H54 (cell line): Measurements from ENCODE around the gene KLHDC10.
"Not testable (repeated sequence)": the region's sequence is repeated elsewhere in the genome, so short reads cannot be mapped to it uniquely, and the experiment has no call there.

Experiments
- DNase-seq: peaks from one replicate; pipeline ENCODE4 v3.0.0; 2011; ENCODE audit warnings: low spot score, mixed read lengths; ENCODE audit not compliant: insufficient read length
- FAIRE-seq: peaks from 3 replicates; lab custom pipeline; 2011; peaks lifted over from hg19 to GRCh38; lab: Jason Lieb, UNC
- POLR2A ChIP-seq: IDR thresholded peaks from 2 replicates; pipeline ENCODE4 v1.6.1; 2011; ENCODE audit warnings: low read depth, mild to moderate bottlenecking, low read length

KLHDC10 gene

DNA sequence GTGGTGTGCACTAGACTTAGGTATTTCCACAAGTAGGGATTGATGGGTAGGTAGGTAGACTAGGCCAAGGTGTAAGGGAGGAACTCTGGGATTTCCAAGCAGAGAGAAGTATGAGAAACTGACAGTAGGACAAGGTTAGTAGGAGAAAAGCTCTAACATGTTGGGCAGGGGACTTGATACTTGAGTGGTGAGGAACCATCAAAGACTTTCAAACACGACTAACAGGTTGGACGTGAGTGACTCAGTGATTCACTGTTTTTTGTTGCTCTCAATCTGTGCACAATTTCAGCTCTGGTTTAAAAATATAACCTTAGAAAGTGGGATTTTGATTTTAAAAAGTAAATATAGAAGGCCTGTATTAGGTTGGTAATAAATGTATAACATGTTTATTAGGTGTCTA is 44.4 kb downstream of the KLHDC10 start:
- TF ChIP-seq POLR2A = no peak
- DNase-seq (no peak), FAIRE-seq (no peak)

DNA sequence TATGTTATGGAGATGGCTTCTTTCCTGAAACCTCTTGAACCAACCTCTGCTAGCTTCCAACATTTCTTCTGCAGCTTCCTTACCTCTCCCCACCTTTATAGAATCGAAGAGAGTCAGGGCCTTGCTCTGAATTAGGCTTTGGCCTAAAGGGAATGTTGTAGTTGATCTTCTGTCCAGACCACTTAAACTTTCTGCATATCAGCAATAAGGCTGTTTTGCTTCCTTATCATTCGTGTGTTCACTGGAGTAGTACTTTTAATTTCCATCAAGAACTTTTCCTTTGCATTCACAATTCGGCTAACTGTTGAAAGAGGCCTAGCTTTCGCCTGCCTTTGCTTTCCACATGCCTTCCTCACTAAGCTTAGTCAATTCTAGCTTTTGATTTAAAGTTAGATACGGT is 48.0 kb downstream of the KLHDC10 start:
- FAIRE-seq = no peak
- TF ChIP-seq POLR2A = no peak
- no peak for DNase-seq

DNA sequence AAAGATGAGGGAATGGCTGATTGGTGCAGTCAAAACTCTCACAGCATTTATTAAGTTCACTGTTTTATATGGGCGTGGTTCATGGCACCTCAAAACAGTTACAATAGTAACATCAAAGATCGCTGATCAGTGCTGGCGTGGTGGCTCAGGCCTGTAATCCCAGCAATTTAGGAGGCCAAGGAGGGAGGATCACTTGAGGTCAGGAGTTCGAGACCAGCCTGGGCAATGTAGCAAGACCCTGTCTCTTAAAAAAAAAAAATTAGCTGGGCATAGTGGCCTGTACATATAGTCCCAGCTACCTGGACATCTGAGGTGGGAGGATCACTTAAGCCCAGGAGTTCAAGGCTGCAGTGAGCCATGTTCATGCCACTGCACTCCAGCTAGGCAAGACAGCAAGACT is 48.5 kb downstream of the KLHDC10 start:
- no peak for FAIRE-seq
- TF ChIP-seq POLR2A = no peak
- no peak for DNase-seq

DNA sequence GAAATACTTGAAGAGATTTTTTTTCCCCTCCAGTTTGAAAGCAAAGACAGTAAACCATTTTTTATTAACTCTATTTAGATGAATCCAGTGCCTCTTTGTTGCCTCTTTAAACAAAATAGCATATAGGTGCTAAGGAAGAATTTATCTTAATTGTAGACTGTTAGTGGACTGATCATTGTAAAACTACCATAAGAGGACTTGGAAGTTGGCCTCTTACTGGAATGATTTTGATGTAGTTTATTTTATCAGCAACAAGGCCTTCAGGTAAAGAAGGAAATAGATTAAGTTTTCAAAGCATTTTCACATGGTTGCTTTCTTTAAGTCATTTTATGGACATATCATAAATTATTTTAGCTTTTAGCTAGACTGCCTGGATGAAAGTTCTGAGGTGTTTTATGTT is 53.2 kb downstream of the KLHDC10 start:
- no peak for DNase-seq
- no peak for FAIRE-seq
- TF ChIP-seq POLR2A = no peak

DNA sequence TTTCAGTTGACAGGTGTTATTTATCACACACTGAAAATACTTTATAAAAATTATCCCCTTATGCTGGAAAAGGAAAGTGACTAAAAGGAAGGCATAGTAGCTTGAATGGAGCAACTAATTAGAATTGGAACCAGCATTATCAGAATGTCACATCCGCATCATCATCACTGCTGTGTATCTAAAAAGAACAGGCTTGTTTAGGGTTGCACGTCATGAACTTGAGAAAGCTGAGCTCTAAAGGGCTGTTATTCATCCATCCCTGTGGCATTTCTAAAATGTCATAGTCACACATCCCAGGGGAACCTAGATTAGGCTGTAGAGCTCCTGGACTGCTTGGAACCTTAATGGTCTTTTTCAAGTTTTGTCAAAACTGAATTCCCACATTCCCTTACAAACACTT is 54.4 kb downstream of the KLHDC10 start:
- TF ChIP-seq POLR2A = no peak
- DNase-seq = no peak
- no peak for FAIRE-seq

DNA sequence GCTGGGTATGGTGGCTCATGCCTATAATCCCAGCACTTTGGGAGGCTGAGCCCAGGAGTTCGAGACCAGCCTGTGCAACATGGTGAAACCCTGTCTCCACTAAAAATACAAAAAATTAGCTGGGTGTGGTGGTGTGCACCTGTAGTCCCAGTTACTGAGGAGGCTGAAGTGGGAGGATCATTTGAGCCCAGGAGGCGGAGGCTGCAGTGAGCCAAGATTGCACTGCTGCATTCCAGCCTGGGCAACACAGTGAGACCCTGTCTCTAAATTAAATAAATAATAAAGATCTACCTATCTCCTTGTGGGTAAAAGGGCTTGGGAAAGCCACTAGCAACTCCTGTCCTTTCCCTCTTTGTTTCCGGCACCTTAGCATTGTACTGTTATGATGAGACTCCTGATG is 56.5 kb downstream of the KLHDC10 start:
- not testable (repeated sequence) for FAIRE-seq, DNase-seq

DNA sequence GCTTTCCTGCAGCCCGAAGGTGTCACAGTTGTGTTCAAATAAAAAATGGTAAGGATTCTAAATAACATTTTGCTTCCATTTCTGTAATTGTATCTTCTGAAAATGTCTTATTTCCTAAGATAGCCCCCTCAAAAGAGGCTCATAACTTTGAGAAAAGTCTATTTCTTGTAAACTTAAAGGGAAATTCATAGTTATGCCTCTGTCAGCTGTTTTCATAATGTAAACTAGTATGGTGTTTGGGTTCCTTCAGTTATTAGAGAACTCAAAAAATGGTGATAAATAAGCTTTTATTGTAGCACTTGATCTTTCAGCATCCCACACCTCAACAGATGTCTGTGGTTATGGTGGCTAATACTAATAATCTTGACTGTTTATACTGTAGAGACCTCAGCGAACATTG is 57.1 kb downstream of the KLHDC10 start:
- TF ChIP-seq POLR2A = no peak
- DNase-seq (no peak), FAIRE-seq (no peak)

DNA sequence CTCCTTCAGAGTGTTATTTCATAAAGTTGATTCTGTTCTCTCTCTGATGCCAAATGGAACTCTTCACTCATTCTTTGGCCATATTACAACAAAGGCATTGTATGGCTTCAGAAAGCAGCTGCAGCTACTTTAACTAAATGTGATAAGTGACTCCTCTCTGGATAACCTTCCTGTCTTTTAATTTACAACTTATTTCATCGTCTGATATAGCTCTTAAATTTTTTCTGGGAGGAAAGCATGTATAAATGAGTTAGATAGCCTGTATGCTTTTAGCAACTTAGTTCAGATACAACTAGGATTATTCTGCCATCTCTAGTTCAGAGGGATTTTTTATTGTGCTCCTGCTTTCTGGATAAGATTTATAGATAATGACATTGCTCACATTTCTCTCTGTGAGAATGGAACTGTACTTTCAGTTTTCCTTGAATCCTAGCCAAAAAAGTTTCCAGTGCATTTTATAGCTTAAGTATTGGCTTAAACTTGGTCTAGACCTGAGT is 57.5 kb downstream of the KLHDC10 start:
- FAIRE-seq (no peak), DNase-seq (no peak)
- no peak for TF ChIP-seq POLR2A

DNA sequence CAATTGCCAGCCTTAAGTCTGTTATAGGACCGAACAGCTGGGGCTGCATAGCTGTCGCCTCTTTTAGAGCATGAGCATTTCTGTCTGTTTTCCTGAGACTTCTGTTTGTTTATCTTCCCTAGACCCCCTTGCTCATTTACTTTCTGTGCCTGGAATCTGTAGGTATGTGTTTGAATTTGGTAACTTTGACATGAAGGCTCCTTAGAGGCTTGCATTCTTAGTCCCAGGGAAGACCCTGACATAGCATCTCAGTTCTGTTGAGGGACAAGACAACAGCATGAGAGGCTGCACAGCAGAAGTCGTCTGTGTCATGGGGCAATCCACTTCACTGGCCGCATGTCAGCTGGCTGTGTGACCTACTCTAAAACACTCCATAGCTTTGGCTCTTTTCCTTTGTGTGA is 58.7 kb downstream of the KLHDC10 start:
- no peak for DNase-seq
- no peak for TF ChIP-seq POLR2A
- FAIRE-seq = no peak

DNA sequence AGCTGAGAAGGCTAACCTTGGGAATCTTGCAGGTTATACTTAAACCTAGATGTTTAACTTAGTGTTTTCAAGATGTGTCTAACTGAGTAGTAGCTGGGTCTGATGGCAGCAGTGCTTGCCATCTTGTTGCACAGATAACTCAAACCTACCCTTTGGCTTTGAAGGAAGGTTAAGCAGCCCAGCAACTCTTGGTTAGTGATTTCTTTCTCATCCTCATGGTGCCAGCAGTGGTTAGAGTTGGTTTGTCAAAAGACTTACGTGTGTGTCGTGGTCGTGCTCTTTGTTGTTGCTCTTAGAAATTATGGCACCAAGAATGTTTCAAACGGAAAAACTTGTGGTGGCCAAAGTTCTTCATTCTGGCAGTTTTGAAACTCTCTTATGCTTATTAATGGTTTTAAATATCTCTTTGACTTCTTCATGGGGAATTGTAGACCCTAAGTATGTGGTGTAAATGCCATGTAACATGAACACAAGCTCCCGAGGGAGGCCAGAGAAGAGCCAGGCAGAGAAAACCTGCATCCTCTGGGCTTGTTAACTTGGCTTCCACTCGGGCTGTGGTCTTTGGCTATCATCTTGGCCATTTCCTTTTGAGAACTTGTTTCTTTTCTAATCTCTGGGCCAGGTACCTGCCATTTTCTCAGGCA is 61.0 kb downstream of the KLHDC10 start:
- DNase-seq = no peak
- no peak for TF ChIP-seq POLR2A
- no peak for FAIRE-seq

DNA sequence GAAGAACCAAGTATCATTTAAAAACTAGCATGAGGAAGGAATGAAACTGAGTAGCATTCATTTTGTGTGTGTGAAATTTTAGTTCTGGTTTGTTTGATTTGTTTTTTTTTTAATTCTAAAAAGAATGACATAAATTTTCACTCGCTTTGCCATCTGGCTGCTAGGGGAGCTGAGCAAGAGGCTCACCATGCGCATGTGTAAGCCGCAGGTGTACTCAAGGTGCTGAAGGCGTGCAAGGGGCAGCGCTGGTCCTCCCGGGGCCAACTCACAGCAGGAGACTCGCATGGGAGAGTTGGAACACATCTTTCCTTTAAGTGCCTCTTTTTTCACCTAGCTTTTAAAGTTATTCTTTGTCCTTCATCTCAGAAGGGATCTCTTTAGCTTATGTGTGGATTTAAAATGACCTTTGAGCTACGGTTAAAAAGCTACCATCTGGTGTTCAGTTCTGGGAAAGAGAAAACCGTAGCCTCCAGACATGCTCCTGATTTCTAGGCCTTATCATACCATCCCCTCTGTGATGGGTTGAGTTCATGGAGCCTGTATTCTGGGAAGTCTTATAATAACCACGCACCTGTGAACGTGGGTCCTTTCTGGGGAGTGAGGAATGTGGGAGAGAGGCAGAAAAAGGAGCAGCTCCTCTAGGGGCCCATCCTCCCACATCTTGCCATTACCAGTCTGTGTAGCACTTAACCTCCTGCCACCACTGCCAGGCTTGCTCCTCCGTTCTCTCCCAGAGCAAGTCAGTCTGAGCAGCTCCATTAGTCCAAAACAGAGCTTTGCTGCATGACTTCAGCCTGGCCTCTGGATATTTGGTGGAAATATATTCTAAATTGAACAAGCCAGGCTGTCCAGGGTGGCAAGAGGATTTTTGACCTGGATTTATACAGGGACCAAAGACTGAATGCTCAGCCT is 61.9 kb downstream of the KLHDC10 start:
- FAIRE-seq (no peak), DNase-seq (no peak)
- no peak for TF ChIP-seq POLR2A

DNA sequence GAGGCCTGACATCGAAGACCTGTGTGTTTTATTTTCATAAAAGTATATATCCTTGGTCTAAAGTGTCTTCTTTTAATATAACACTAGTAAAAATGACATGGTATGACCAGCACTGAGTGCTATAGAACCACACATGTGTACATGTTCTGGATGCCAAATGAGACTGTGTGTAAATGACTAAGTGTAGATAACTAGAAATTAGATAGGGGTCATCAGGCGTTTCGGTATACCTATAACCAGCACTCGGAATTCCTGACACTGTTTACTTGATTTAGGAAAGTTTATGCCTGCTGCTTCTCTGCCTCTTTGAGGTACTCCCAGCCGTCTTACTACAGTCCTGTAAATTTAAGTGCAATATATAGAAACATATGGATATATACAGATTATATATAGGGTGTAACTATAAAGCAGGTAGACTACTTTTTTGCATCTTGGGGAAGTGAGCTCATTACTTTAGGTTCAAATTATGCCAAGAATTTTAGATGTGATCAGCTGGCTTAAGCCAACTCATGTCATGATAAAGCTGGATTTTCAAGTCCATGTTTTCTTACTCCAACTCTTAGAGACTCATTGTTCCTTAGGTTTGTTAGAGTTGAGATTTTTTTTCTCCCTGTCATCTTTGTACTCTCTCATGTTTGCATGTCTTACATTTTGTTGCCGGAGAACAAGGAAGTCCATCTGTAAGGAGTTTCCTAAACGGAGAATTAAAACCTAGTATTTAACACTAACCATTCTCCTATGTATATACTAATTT is 62.9 kb downstream of the KLHDC10 start:
- DNase-seq (no peak), FAIRE-seq (no peak)

DNA sequence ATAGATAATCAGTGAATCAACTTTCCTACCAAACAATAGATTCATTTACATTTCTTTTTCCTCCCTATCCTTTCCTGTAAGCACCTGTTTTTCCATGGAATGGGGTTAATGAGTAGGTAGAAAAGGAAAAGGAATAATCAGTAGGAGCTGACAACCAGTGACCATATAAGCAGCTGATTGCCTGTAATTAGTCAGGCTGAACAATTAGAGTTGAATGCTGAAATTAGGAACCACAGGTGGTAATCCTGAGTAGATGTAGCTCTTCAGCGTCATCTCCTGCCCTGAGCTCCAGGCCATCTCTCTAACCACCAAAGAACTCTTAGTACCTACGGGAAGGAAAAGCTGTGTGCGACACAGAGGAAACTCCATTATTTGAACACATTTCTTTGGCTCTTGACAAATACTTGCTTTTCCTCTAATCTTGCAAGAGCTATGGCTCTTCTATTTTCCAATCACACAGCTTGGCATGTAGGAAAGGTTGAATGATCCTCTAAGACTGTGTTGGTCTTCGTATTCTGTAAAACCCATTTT is 63.8 kb downstream of the KLHDC10 start:
- no peak for DNase-seq
- TF ChIP-seq POLR2A = no peak
- no peak for FAIRE-seq

More for the DNA sequence above, 62.9 kb downstream of the KLHDC10 start:
- no peak for TF ChIP-seq POLR2A

DNA sequence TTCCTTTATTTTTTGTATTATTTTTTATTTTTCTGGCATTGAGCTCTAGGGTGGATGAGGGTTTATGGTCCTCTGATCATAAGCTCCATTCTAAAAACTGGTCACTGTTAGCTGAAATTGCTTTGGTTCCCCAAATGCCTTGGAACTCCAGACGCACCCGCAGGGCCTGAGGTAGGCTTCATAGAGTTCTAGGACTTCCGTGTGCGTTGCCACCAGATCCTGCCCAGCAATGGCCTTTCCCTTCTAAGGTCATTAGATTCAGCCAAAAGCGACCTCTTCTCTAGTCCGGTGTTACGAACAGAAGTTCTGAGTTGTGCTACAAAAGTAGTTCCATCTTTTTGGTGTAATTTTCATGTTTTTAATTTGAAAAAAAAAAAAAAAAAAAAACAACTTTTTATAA is 64.4 kb downstream of the KLHDC10 start:
- no peak for FAIRE-seq
- no peak for TF ChIP-seq POLR2A
- no peak for DNase-seq
